MM.1S (cell line): ENCODE results near the gene UBE2U.
A peak's percentile ranks its signal among the peaks of the same experiment; 100 is the strongest.

Experiments
- DNase-seq: peaks from one replicate; pipeline ENCODE4 v3.0.0-alpha.2; 2015
- H2AFZ ChIP-seq: fragments of 300-600 bp; sonication (generic); 2 replicates; pipeline ENCODE4 v1.6.0; 2016; ENCODE audit warnings: antibody characterized with exemption, low read length
- H3F3A ChIP-seq: fragments of 300-600 bp; sonication (generic); 2 replicates; pipeline ENCODE4 v1.6.1; 2016; ENCODE audit warnings: mild to moderate bottlenecking, antibody characterized with exemption, low read length, moderate library complexity, mixed read lengths; ENCODE audit not compliant: insufficient read depth
- H3K27ac ChIP-seq: fragments of 300-600 bp; sonication (generic); 2 replicates; pipeline ENCODE4 v1.5.1; 2016; ENCODE audit warnings: mild to moderate bottlenecking, low read length
- H3K27me3 ChIP-seq: fragments of 300-600 bp; sonication (generic); replicated peaks from 2 replicates; pipeline ENCODE4 v1.6.0; 2016; ENCODE audit warnings: low read length; ENCODE audit not compliant: insufficient read depth
- H3K36me3 ChIP-seq: fragments of 300-600 bp; sonication (generic); replicated peaks from 2 replicates; pipeline ENCODE4 v1.6.1; 2016; ENCODE audit warnings: mild to moderate bottlenecking, low read length, mixed read lengths; ENCODE audit not compliant: insufficient read depth
- H3K4me1 ChIP-seq: fragments of 300-600 bp; sonication (generic); 2 replicates; pipeline ENCODE4 v1.6.1; 2016; ENCODE audit warnings: low read length, mixed read lengths
- H3K4me2 ChIP-seq: fragments of 300-600 bp; sonication (generic); 2 replicates; pipeline ENCODE4 v1.6.0; 2016; ENCODE audit warnings: low read depth, low read length
- H3K4me3 ChIP-seq: fragments of 300-600 bp; sonication (generic); 2 replicates; pipeline ENCODE4 v1.5.1; 2016; ENCODE audit warnings: low read length, mixed read lengths
- H3K79me2 ChIP-seq: fragments of 300-600 bp; sonication (generic); 2 replicates; pipeline ENCODE4 v1.6.1; 2016; ENCODE audit warnings: mixed run types, low read length, mixed read lengths
- H3K9ac ChIP-seq: fragments of 300-600 bp; sonication (generic); 2 replicates; pipeline ENCODE4 v1.6.1; 2016; ENCODE audit warnings: low read length, mixed read lengths
- H3K9me2 ChIP-seq: fragments of 300-600 bp; sonication (generic); replicated peaks from 2 replicates; pipeline ENCODE4 v1.6.1; 2016; ENCODE audit warnings: mild to moderate bottlenecking, low read length, mixed read lengths; ENCODE audit not compliant: insufficient read depth
- H3K9me3 ChIP-seq: fragments of 300-600 bp; sonication (generic); replicated peaks from 2 replicates; pipeline ENCODE4 v1.6.1; 2016; ENCODE audit warnings: mild to moderate bottlenecking, low read length, mixed read lengths; ENCODE audit not compliant: insufficient read depth
- H4K20me1 ChIP-seq: fragments of 300-600 bp; sonication (generic); 2 replicates; pipeline ENCODE4 v1.6.1; 2016; ENCODE audit warnings: mild to moderate bottlenecking, low read length, moderate library complexity, mixed read lengths; ENCODE audit not compliant: insufficient read depth
- CTCF ChIP-seq: fragments of 300-600 bp; sonication (generic); IDR thresholded peaks from 2 replicates; pipeline ENCODE4 v1.5.1; 2016; ENCODE audit warnings: antibody characterized with exemption, low read length, mixed read lengths
- EZH2 ChIP-seq: fragments of 300-600 bp; sonication (generic); optimal IDR thresholded peaks from 2 replicates; pipeline ENCODE3; 2017; ENCODE audit warnings: low read depth, mild to moderate bottlenecking, antibody characterized with exemption, low read length, mixed read lengths
- EZH2phosphoT487 ChIP-seq: fragments of 300-600 bp; sonication (generic); IDR thresholded peaks from 2 replicates; pipeline ENCODE4 v1.6.1; 2018; ENCODE audit warnings: antibody characterized with exemption, low read length

The UBE2U gene

GRCh38 chr1:64171797-64172281, 31.6 kb upstream of the UBE2U start:
- peak overlapping the region; percentile 55; the same call in 1 of the 2 replicates for H3K27ac ChIP-seq
- H3K9me2 ChIP-seq = no peaks in the 10 kb centered on the region
- H3K27me3 ChIP-seq = no peaks in the 10 kb centered on the region
- H4K20me1 ChIP-seq = no peaks in the 10 kb centered on the region
- no peaks in the 10 kb centered on the region for H3K9me3 ChIP-seq
- H3K4me3 ChIP-seq = peak overlapping the region; percentile 13; the same call in 1 of the 2 replicates
- H3K4me2 ChIP-seq = peak overlapping the region; percentile 67
- DNase-seq = peak; percentile 60
- peak overlapping the region; percentile 40 for H2AFZ ChIP-seq
- no peak for TF ChIP-seq CTCF
- no peak for TF ChIP-seq EZH2phosphoT487
- TF ChIP-seq EZH2 = no peak
- H3K4me1 ChIP-seq = peaks cover 20% of the 10 kb centered on the region
- no peaks in the 10 kb centered on the region for H3K79me2 ChIP-seq
- H3K9ac ChIP-seq = no peak overlapping the region
- peaks cover 20% of the 10 kb centered on the region for H3F3A ChIP-seq
- H3K36me3 ChIP-seq = no peaks in the 10 kb centered on the region

- no peaks in the 10 kb centered on the region for H4K20me1 ChIP-seq
- TF ChIP-seq EZH2phosphoT487 (no peak), EZH2 (no peak), CTCF (no peak)
- H3K27ac ChIP-seq = peak overlapping the region; percentile 55; the same call in 1 of the 2 replicates
- no peaks in the 10 kb centered on the region for H3K9me2 ChIP-seq
- peak overlapping the region; percentile 19 for H2AFZ ChIP-seq
- H3K4me1 ChIP-seq = peaks cover 20% of the 10 kb centered on the region
- DNase-seq = peak; percentile 40
- no peak overlapping the region for H3K9ac ChIP-seq
- H3K36me3 ChIP-seq = no peaks in the 10 kb centered on the region
- peak overlapping the region; percentile 31; the same call in 1 of the 2 replicates for H3K4me3 ChIP-seq
- no peaks in the 10 kb centered on the region for H3K79me2 ChIP-seq
- H3K9me3 ChIP-seq = no peaks in the 10 kb centered on the region
- peak overlapping the region; percentile 54 for H3K4me2 ChIP-seq
- peaks cover 20% of the 10 kb centered on the region for H3F3A ChIP-seq
- H3K27me3 ChIP-seq = no peaks in the 10 kb centered on the region
Measured at GRCh38 chr1:64172458-64172983, 30.9 kb upstream of the UBE2U start.

GRCh38 chr1:64173336-64173940, 30.0 kb upstream of the UBE2U start:
- Histone ChIP-seq H2AFZ (peak overlapping the region; percentile 19; the same call in 1 of the 2 replicates), H3K4me1 (peaks cover 20% of the 10 kb centered on the region), H3K27ac (peak overlapping the region; percentile 55; the same call in 1 of the 2 replicates), H3K36me3 (no peaks in the 10 kb centered on the region), H3K9me2 (no peaks in the 10 kb centered on the region), H4K20me1 (no peaks in the 10 kb centered on the region), H3K4me3 (0 out of 2 replicates have a peak overlapping the region, but pooled peaks have one; percentile 31), H3K4me2 (peak overlapping the region; percentile 54), H3K27me3 (no peaks in the 10 kb centered on the region), H3K79me2 (no peaks in the 10 kb centered on the region), H3K9ac (no peak overlapping the region), H3K9me3 (no peaks in the 10 kb centered on the region), H3F3A (peaks cover 20% of the 10 kb centered on the region)
- TF ChIP-seq EZH2phosphoT487 (no peak), CTCF (no peak), EZH2 (no peak)
- no peak for DNase-seq
